IgD-negative memory B cell (primary cell): ENCODE results near the gene LINS1. TPM values are rescaled to one million over a fixed set of nuclear protein-coding genes. Genes with fewer than 3 reads are reported as not detected.

Experiments used
- H3K27ac Mint-ChIP-seq, 3 donors: one replicate each; pipeline ENCODE4 v1.8.0; 2020 to 2022; ENCODE audit warnings: mild to moderate bottlenecking in 3 of 3, mixed read lengths in 3 of 3, moderate library complexity in 1 of 3
- H3K27me3 Mint-ChIP-seq: one replicate; pipeline ENCODE4 v1.8.0; 2021; ENCODE audit warnings: mixed read lengths
- H3K36me3 Mint-ChIP-seq: one replicate; pipeline ENCODE4 v1.8.0; 2020; ENCODE audit warnings: mild to moderate bottlenecking, mixed read lengths
- H3K4me1 Mint-ChIP-seq, 3 donors: one replicate each; pipeline ENCODE4 v1.8.0; 2020 to 2022; ENCODE audit warnings: mixed read lengths in 3 of 3, mild to moderate bottlenecking in 1 of 3
- H3K4me3 Mint-ChIP-seq, 4 donors: one replicate each; pipeline ENCODE4 v1.8.0; 2020 to 2022; ENCODE audit warnings: mild to moderate bottlenecking in 4 of 4, mixed read lengths in 4 of 4, moderate library complexity in 3 of 4
- H3K9me3 Mint-ChIP-seq, 3 donors: one replicate each; pipeline ENCODE4 v1.8.0; 2020 to 2021; ENCODE audit warnings: mixed read lengths in 3 of 3, mild to moderate bottlenecking in 1 of 3
- polyA plus RNA-seq: library from polyadenylated mRNA; unstranded; fragments of 300-500 nt; fragmentation: Illumina TruSeq; gene quantifications from one replicate; pipeline ENCODE4 v1.2.3, GENCODE V29; 2021

The LINS1 gene
- polyA plus RNA-seq, 1 donor from 2014 or later = 23.2 TPM

DNA sequence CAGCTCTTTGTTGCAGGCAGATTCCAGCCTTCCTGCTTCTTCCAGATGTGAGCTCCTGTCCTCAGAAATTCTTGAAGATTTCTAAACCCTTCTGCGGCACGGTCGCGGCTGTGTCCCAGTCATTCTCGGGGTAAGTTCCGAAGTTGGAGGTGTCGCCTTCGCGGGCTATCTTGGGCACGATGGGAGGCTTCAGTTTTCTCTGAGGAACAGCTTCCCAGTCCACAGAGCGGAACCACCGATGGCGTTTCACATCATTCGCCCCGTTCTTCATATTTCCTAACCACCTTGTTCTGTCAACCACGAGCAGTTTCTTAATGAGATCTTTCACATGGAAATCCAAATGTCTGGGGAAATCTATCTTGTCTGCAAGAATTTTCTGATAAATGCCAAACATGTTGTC is 48.5 kb downstream of the LINS1 start:
- no peaks in the 10 kb centered on the region for H3K4me1 Mint-ChIP-seq
- H3K36me3 Mint-ChIP-seq = peaks cover 4% of the 10 kb centered on the region
- peaks cover 0 to 3% (median 0%) of the 10 kb centered on the region in 3 donors for H3K9me3 Mint-ChIP-seq
- no peaks in the 10 kb centered on the region for H3K27me3 Mint-ChIP-seq
- H3K27ac Mint-ChIP-seq = no peak overlapping the region
- no peak overlapping the region for H3K4me3 Mint-ChIP-seq

GRCh38 chr15:100547961-100548360 is 54.0 kb downstream of the LINS1 start:
- Mint-ChIP-seq H3K4me3 (peak overlapping the region in 1 of 4 donors; percentile 3), H3K27ac (no peak overlapping the region), H3K27me3 (peaks cover 5% of the 10 kb centered on the region), H3K9me3 (peaks cover 0 to 3% (median 0%) of the 10 kb centered on the region in 3 donors), H3K36me3 (peaks cover 3% of the 10 kb centered on the region), H3K4me1 (no peaks in the 10 kb centered on the region)

DNA sequence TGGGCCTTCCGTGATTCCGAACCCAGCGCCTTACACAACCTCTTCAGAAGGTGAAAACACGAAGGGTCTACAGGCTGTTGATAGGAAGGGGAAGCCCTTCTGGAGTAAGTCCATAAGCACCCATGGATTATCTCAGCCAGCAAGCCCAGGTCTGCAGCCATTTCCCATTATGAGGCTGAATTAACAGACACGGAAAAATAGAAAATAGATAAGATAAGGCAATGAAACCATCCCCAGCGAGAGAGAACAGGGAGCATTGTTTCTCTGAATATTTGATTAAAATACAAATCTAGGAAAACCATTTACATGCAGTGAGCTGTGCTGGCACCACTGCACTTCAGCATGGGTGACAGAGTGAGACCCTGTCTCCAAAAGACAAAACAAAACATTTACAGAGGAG is 57.0 kb downstream of the LINS1 start:
- no peaks in the 10 kb centered on the region for H3K36me3 Mint-ChIP-seq
- no peak overlapping the region for H3K4me3 Mint-ChIP-seq
- H3K9me3 Mint-ChIP-seq = no peaks in the 10 kb centered on the region
- no peaks in the 10 kb centered on the region for H3K4me1 Mint-ChIP-seq
- no peak overlapping the region for H3K27ac Mint-ChIP-seq
- peaks cover 7% of the 10 kb centered on the region for H3K27me3 Mint-ChIP-seq

DNA sequence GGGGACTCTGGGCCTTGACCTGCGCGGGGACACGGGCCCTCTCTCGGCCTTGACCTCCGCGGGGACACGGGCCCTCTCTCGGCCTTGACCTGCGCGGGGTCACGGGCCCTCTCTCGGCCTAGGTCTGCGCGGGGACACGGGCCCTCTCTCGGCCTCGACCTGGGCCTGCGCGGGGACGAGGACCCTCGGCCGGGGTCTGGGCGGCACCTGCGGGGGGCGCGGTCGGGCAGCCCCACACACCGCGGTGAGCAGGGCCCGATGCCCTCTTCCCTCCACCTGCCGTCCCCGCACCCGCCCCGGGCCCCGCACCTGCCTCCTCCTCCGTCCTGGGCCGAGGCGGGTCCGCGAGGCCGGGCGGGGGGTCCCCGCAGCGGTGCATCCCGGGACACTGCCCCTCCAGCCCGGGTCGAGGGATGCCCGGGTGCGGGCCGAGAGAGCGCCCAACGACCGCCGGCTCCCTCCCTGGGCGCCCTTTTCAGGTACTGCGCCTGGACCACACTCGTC is 57.6 kb downstream of the LINS1 start:
- Mint-ChIP-seq H3K9me3 (no peaks in the 10 kb centered on the region), H3K27me3 (peaks cover 7% of the 10 kb centered on the region), H3K4me3 (no peak overlapping the region), H3K4me1 (no peaks in the 10 kb centered on the region), H3K27ac (no peak overlapping the region), H3K36me3 (no peaks in the 10 kb centered on the region)

- Mint-ChIP-seq H3K4me3 (no peak overlapping the region), H3K4me1 (peaks cover 4 to 6% (median 6%) of the 10 kb centered on the region in 3 donors), H3K36me3 (no peaks in the 10 kb centered on the region), H3K27me3 (peaks cover 7% of the 10 kb centered on the region), H3K9me3 (peaks cover 3 to 7% (median 5%) of the 10 kb centered on the region in 3 donors), H3K27ac (no peak overlapping the region)
Observed at GRCh38 chr15:100542290-100542689, 59.7 kb downstream of the LINS1 start.

GRCh38 chr15:100537331-100537730 is 64.7 kb downstream of the LINS1 start:
- Mint-ChIP-seq H3K4me1 (peaks cover 8 to 13% (median 13%) of the 10 kb centered on the region in 3 donors), H3K9me3 (peaks cover 3 to 7% (median 5%) of the 10 kb centered on the region in 3 donors), H3K4me3 (no peak overlapping the region), H3K27me3 (peaks cover 2% of the 10 kb centered on the region), H3K27ac (no peak overlapping the region), H3K36me3 (no peaks in the 10 kb centered on the region)

DNA sequence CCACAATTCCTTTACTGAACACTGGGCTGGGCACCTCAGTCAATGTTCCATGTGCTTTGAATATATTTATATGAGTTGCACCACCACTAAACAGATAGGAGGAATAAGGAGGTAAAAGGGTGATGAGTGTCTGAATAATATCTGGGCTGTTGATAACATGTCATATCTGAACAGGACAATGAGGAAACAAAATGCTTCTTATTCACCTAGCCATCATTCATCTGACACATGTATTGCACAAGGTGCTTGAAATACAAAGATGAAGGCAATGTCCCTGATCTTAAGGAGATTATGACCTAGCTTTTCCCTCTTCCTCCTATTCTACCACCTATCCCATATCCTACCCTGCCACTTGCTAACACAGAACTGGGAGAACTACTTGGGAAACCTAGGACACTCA is 65.3 kb downstream of the LINS1 start:
- H3K4me1 Mint-ChIP-seq = peaks cover 8 to 13% (median 13%) of the 10 kb centered on the region in 3 donors
- no peak overlapping the region for H3K4me3 Mint-ChIP-seq
- no peak overlapping the region for H3K27ac Mint-ChIP-seq
- H3K27me3 Mint-ChIP-seq = peaks cover 5% of the 10 kb centered on the region
- peaks cover 3 to 7% (median 5%) of the 10 kb centered on the region in 3 donors for H3K9me3 Mint-ChIP-seq
- H3K36me3 Mint-ChIP-seq = no peaks in the 10 kb centered on the region

DNA sequence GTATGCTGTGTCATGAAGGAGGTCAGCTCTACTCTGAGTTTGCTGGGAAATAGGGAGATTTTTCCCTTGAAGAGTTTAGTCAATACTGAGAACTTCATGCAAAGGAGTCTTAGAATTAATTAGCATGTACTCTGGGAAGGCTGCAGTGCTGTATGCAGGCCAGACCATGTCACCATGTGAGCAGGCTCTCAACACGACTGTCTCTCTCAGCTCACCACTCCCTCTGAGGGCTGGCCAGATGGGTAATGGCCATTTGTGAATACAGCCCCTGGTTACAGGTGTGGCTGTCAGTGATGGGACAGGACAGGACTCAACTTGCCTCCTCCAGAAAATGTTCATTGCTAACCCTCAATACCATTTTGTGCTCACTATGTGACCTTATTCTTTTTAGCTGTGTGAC is 68.1 kb downstream of the LINS1 start:
- Mint-ChIP-seq H3K27me3 (peaks cover 10% of the 10 kb centered on the region), H3K4me3 (no peak overlapping the region), H3K9me3 (peaks cover under 1 to 2% (median under 1%) of the 10 kb centered on the region in 3 donors), H3K27ac (no peak overlapping the region), H3K36me3 (no peaks in the 10 kb centered on the region), H3K4me1 (peaks cover 8 to 13% (median 13%) of the 10 kb centered on the region in 3 donors)

DNA sequence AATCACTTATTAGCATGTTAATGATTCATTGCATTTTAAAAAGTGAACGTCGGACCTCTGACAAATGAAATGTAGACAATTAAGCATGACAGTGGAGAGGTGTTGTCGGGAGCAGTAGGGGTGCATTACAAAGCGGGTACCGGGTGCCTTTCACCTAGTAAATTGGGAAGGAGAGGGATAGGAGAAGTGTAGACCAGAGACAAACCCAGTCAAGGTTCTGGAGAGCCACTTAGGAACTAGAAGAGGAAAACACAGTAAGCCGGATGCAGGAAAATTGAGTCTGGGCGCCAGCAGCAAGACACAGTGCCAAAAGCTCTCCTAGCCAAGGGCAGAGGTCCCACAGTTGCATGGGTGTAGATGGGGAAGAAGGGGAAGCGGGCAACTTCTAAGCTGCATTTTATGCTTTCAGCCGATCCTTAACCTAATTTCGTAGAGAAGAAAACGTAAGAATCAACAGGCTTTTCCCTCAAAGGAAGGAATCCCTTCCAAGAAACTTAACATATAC is 70.1 kb downstream of the LINS1 start:
- H3K4me3 Mint-ChIP-seq = no peak overlapping the region
- H3K27me3 Mint-ChIP-seq = peaks cover 13% of the 10 kb centered on the region
- no peak overlapping the region for H3K27ac Mint-ChIP-seq
- no peaks in the 10 kb centered on the region for H3K9me3 Mint-ChIP-seq
- peaks cover 0 to 6% (median 3%) of the 10 kb centered on the region in 3 donors for H3K4me1 Mint-ChIP-seq
- no peaks in the 10 kb centered on the region for H3K36me3 Mint-ChIP-seq

GRCh38 chr15:100531204-100531603 is 70.8 kb downstream of the LINS1 start:
- peaks cover 13% of the 10 kb centered on the region for H3K27me3 Mint-ChIP-seq
- H3K9me3 Mint-ChIP-seq = no peaks in the 10 kb centered on the region
- H3K4me1 Mint-ChIP-seq = peaks cover 0 to 2% (median 0%) of the 10 kb centered on the region in 3 donors
- H3K4me3 Mint-ChIP-seq = no peak overlapping the region
- H3K36me3 Mint-ChIP-seq = no peaks in the 10 kb centered on the region
- H3K27ac Mint-ChIP-seq = no peak overlapping the region

- Mint-ChIP-seq H3K4me1 (peaks cover 0 to 3% (median 0%) of the 10 kb centered on the region in 3 donors), H3K9me3 (no peaks in the 10 kb centered on the region), H3K4me3 (no peak overlapping the region), H3K36me3 (no peaks in the 10 kb centered on the region), H3K27me3 (peaks cover 16% of the 10 kb centered on the region), H3K27ac (no peak overlapping the region)
Observed at GRCh38 chr15:100529556-100529955, 72.4 kb downstream of the LINS1 start.

DNA sequence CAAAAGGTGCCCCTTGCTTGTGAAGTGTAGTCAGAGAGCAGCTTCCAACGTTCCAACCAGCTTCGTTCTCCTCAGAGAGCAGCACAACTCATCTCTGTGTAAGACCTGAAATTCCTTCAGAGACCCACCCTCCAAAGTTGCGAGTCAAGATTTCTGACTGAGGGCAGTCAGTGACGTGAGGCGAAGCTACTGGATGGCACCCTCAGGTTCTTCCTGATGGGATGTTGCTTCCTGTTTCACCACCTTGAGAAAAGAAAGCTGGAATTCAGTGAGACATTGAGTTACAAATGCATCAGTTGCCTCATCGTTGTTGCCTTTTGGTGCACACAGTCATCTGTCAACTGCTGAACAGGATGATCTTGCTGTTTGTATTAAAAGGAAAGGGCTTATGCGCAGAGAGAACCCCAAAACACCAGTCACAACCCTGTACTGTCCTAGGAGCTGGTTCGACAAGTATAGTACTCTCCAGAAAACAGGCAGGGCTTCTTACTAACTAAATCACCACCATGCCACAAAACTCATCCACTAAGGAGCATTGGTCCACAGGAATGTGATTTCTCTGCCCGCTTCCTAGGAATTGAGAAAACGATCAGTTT is 73.1 kb downstream of the LINS1 start, which contains the start of gene CERS3:
CERS3 (minus strand) TSS at position 118 of the 596 bp plus-strand sequence. CDS start 27,101 bp downstream, outside the sequence.
- Mint-ChIP-seq H3K36me3 (no peaks in the 10 kb centered on the region), H3K27me3 (peaks cover 16% of the 10 kb centered on the region), H3K4me1 (peaks cover 0 to 3% (median 0%) of the 10 kb centered on the region in 3 donors), H3K9me3 (no peaks in the 10 kb centered on the region), H3K4me3 (no peak within 1 kb of the TSS), H3K27ac (no peak within 1 kb of the TSS)

DNA sequence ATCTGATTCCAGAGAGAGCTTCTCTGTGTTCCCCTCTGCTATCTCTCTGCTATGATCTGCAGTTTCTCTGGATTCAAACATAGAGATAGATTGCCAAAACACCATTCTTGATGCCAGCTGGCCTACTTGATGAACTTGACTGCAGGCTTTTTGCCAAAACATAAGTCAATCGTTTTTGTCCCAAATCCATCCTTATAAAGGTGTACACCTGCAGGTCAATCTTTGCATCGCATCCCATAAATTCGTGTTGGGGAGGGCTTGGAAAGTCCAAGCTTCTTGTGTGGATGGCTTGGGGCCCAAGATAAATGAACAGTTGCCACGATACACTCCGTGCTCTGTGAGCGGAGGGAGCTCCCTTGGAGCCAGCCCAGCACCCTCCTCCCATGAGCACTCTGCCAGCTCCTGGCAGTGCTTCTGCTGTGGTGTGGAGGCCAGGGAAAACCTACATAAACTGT is 75.9 kb downstream of the LINS1 start:
- Mint-ChIP-seq H3K9me3 (peaks cover 4% of the 10 kb centered on the region in 3 donors), H3K27me3 (peaks cover 11% of the 10 kb centered on the region), H3K4me3 (no peak overlapping the region), H3K27ac (no peak overlapping the region), H3K4me1 (peaks cover 0 to 3% (median under 1%) of the 10 kb centered on the region in 3 donors), H3K36me3 (no peaks in the 10 kb centered on the region)

- no peak overlapping the region for H3K4me3 Mint-ChIP-seq
- H3K4me1 Mint-ChIP-seq = peaks cover 2 to 5% (median 5%) of the 10 kb centered on the region in 3 donors
- peaks cover 4% of the 10 kb centered on the region in 3 donors for H3K9me3 Mint-ChIP-seq
- H3K27me3 Mint-ChIP-seq = peaks cover 11% of the 10 kb centered on the region
- H3K36me3 Mint-ChIP-seq = no peaks in the 10 kb centered on the region
- H3K27ac Mint-ChIP-seq = no peak overlapping the region
Observed at GRCh38 chr15:100525436-100525835, 76.5 kb downstream of the LINS1 start.

- Mint-ChIP-seq H3K9me3 (peaks cover 4% of the 10 kb centered on the region in 3 donors), H3K27me3 (peaks cover 9% of the 10 kb centered on the region), H3K4me1 (peaks cover 3 to 8% (median 7%) of the 10 kb centered on the region in 3 donors), H3K36me3 (peaks cover 1% of the 10 kb centered on the region), H3K4me3 (no peak overlapping the region), H3K27ac (no peak overlapping the region)
Observed at GRCh38 chr15:100524326-100524725, 77.7 kb downstream of the LINS1 start.

DNA sequence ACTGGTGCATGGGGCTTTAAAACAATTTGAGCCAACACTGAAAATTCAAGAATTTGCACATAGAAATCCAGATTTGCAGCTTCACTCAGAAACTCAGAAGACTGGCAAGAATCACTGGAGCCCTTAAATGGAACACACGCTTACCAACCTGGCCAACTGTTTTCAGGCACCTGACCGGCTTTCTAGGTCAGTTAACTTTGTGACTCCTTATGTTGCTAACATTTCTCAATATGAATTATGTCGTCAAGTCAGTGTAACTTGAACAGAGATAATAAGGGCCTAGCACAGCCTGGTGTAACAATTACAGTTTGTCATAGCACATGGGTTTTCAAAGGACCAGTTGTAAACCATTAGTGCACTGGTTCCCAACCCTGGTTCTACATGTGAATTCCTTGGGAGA is 80.1 kb downstream of the LINS1 start:
- Mint-ChIP-seq H3K4me3 (no peak overlapping the region), H3K27ac (no peak overlapping the region), H3K9me3 (peaks cover 4% of the 10 kb centered on the region in 3 donors), H3K4me1 (peaks cover 3 to 7% (median 5%) of the 10 kb centered on the region in 3 donors), H3K27me3 (peaks cover 6% of the 10 kb centered on the region), H3K36me3 (peaks cover 1% of the 10 kb centered on the region)
